LNCaP clone FGC (cell line): Measurements from ENCODE around the gene APEX2.
"Not testable (repeated sequence)": the region's sequence is repeated elsewhere in the genome, so short reads cannot be mapped to it uniquely, and the experiment has no call there.

Experiments used
- DNase-seq: peaks from one replicate; pipeline ENCODE4 v3.0.0-alpha.2; 2011; ENCODE audit warnings: low read depth
- H3K4me3 ChIP-seq: 2 replicates; pipeline ENCODE4 v1.5.1; 2011; ENCODE audit warnings: mild to moderate bottlenecking, low read depth, low read length, control low read depth
- CTCF ChIP-seq: IDR thresholded peaks from 2 replicates; pipeline ENCODE4 v1.5.1; 2012; ENCODE audit warnings: mild to moderate bottlenecking; ENCODE audit not compliant: control insufficient read depth, insufficient read depth; ENCODE audit errors: extremely low read depth

APEX2 gene

DNA sequence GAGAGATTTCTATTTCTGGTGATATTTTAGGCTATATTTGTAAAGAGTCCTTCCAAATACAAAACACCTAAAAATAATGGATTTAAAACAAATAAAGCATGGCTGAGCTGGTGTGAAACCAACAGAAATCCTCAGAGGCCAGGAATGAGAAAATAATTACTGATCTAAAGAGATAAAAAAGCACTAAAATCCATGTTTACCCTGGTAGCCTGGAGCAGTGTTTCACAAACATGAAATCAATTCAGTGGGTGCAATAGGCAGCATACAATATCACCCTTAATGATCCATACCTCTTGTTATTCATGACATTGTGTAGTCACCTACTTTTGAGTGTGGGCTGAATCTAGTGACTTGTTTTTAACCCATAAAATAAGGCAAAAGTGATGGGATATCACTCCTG lies 20.7 kb upstream of the APEX2 start:
- no peak for DNase-seq
- no peak overlapping the region for H3K4me3 ChIP-seq
- no peak for TF ChIP-seq CTCF

GRCh38 chrX:54980334-54980733 lies 19.8 kb upstream of the APEX2 start:
- TF ChIP-seq CTCF = no peak
- no peak for DNase-seq
- H3K4me3 ChIP-seq = no peak overlapping the region

DNA sequence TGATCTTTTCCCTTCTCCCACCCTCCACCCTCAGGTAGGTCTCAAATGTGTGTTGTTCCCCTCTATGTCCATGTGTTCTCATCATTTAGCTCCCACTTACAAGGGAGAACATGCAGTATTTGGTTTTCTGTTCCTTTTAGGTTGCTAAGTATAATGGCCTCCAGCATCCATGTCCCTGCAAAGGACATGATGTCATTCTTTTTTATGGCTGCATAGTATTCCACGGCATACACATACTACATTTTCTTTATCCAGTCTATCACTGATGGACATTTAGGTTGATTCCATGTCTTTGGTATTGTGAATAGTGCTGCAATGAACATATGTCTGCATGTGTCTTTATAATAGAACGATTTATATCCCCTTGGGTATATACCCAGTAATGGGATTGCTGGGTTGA lies 16.9 kb upstream of the APEX2 start:
- DNase-seq, H3K4me3 ChIP-seq: not testable (repeated sequence)

GRCh38 chrX:54991706-54992105 lies 8.5 kb upstream of the APEX2 start:
- DNase-seq = no peak
- TF ChIP-seq CTCF = no peak
- no peak overlapping the region for H3K4me3 ChIP-seq

GRCh38 chrX:54992911-54993622 lies 7.1 kb upstream of the APEX2 start:
- no peak for DNase-seq
- TF ChIP-seq CTCF = no peak
- no peak overlapping the region for H3K4me3 ChIP-seq

- H3K4me3 ChIP-seq = no peak within 1 kb of the TSS
- TF ChIP-seq CTCF = no peak
- DNase-seq = no peak
These were observed 6.1 kb upstream of the APEX2 start, which contains the start of gene PFKFB1 for GRCh38 chrX:54994099-54994498. PFKFB1 (minus strand) TSS chrX:54994188; CDS start chrX:54994007, 181 bp downstream.

DNA sequence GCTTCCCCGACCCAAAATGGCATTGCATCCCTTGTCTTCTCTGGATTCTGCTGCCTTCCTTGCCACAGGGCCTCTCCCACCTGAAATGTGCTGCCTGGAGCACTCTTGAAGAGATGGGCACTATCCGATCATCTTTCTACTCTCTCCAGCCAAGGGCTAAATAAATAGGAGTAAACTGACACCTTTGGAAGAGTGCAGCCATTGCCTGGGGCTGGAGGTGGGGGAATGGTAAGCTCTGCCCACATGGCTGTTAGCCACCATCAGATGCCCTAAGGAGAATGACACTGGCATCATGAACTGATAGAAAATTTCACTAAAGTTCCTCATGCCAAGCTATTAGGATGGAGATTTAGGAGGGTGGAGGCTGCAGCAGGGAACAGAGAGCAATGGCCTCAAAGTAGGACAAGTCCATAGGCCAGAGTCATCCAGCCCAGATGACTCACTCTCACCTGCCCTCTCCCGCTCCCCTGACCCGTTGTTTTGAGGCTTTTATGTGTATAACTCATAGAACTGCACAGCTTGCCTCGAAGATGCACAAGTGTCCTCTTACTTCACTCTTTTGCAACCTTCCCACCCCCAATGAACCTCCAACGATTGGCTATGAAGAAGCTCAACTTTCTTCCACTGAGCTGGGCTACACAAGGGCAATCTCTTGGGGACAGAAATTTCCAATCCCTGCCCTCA lies 5.4 kb upstream of the APEX2 start:
- no peak overlapping the region for H3K4me3 ChIP-seq
- DNase-seq = no peak
- no peak for TF ChIP-seq CTCF
